GM13977 (cell line): ENCODE data around the gene MRPS6.

Experiments used
- DNase-seq: peaks from one replicate; pipeline ENCODE4 v3.0.0; 2012; ENCODE audit warnings: low spot score
- in situ Hi-C: fragments of 300-500 bp; cut with MboI; formaldehyde crosslinking; loops from one replicate; pipeline ENCODE4 v1.12.0; 2022; ENCODE audit warnings: low sequenced_read_pairs, low pct_unique_long_range_greater_than_20kb, mixed read lengths, inconsistent platforms; ENCODE audit not compliant: unreplicated experiment
- TF ChIP-seq, protein P1 (sequence below): IDR thresholded peaks from 2 replicates; pipeline ENCODE4 v1.5.1; 2012; ENCODE audit warnings: mild to moderate bottlenecking, control low read depth; ENCODE audit not compliant: insufficient read depth; ENCODE audit errors: extremely low read depth, missing control alignments

MRPS6 gene

GRCh38 chr21:34185026-34185750 is 111.8 kb downstream of the MRPS6 start:
- TF ChIP-seq, protein P1, sequence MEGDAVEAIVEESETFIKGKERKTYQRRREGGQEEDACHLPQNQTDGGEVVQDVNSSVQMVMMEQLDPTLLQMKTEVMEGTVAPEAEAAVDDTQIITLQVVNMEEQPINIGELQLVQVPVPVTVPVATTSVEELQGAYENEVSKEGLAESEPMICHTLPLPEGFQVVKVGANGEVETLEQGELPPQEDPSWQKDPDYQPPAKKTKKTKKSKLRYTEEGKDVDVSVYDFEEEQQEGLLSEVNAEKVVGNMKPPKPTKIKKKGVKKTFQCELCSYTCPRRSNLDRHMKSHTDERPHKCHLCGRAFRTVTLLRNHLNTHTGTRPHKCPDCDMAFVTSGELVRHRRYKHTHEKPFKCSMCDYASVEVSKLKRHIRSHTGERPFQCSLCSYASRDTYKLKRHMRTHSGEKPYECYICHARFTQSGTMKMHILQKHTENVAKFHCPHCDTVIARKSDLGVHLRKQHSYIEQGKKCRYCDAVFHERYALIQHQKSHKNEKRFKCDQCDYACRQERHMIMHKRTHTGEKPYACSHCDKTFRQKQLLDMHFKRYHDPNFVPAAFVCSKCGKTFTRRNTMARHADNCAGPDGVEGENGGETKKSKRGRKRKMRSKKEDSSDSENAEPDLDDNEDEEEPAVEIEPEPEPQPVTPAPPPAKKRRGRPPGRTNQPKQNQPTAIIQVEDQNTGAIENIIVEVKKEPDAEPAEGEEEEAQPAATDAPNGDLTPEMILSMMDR, result no peak
- in situ Hi-C loops, result no loop called here
- no peak for DNase-seq

DNA sequence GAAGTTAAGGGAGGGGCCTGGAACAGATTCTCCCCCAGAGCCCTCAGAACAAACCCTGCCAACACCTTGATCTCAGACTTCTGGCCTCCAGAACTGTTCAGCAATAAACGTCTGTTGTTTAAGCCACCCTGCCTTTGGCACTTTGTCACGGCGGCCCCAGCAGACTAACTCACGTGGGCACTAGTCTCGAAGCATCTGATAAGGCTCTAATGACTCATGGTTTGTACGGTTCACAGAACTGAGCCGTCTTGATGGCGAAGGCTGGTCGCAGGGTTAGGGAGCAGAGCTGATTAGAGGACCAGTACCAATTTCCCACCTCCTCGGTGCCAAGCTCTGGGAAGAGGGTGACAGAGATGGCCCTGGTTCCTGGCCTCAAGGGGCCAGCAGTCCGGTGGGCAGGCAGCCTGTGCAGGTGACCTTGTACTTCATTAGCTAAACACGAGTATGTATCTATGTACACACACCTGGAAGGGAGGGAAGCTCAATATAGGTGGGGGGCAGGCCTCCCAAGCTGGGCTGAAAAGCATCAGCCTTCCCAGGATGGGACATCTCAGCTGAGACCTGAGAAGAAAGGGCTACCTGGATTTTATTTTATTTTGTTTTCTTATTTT is 112.8 kb downstream of the MRPS6 start:
- no peak for DNase-seq
- TF ChIP-seq, protein P1, result no peak
- in situ Hi-C loops, result no loop called here

GRCh38 chr21:34187935-34188334 is 114.6 kb downstream of the MRPS6 start:
- no peak for DNase-seq
- TF ChIP-seq, protein P1, result no peak
- in situ Hi-C loops, result no loop called here

DNA sequence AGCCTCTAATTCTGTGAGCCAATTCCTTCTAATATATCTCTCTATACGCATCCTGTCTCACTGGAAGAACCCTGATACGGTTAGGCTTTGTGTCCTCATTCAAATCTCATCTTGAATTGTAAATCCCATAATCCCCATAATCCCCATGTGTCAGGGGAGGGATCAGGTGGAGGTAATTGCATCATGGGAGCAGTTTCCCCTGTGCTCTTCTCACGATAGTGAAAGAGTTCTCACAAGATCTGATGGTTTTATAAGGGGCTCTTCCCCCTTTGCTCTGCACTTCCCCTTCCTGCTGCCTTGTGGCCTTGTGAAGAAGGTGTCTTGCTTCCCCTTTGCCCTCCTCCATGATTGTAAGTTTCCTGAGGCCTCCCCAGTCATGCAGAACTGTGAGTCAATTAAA is 116.1 kb downstream of the MRPS6 start:
- in situ Hi-C loops, result no loop called here
- DNase-seq, result no peak

GRCh38 chr21:34190576-34191321 is 117.4 kb downstream of the MRPS6 start:
- TF ChIP-seq, protein P1, result no peak
- in situ Hi-C loops, result no loop called here
- no peak for DNase-seq

More for the DNA sequence above, 116.1 kb downstream of the MRPS6 start:
- TF ChIP-seq, protein P1, result no peak

DNA sequence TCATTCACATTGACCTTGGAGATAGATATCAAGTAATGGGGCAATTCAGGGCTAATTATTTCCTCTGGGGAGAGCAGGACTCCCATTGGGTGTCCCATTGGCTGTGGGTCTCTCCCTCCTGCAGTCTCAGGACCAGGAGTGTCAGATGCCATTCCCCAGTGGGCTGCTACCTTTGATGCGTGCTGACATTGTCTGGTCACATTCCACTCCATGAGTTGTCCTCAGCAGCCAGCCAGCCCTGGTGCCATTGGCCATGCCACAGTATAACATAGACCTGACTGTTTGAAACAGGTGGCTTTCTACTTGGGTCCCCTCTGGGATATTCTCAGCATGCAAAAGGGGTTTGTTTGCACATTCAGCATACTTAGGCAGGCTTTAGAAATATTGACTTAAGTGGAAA is 118.5 kb downstream of the MRPS6 start:
- TF ChIP-seq, protein P1, result no peak
- in situ Hi-C loops, result no loop called here
- no peak for DNase-seq
